GM23338 (cell line): ENCODE measurements around the gene FAM78A. TPM values are rescaled to one million over a fixed set of nuclear protein-coding genes. Genes with fewer than 3 reads are reported as not detected.

Experiments
- ATAC-seq: fragments of 200-7000 bp; cut with Tn5 transposase; 3 replicates; pipeline ENCODE4 v1.9.1; 2020
- DNase-seq: peaks from one replicate; pipeline ENCODE4 v3.0.0-alpha.2; 2015; ENCODE audit warnings: low spot score
- H2AFZ ChIP-seq: fragments of 200-600 bp; sonication (generic); 2 replicates; pipeline ENCODE4 v1.8.0; 2016; ENCODE audit warnings: antibody characterized with exemption, mild to moderate bottlenecking, moderate library complexity
- H3F3A ChIP-seq: fragments of 200-600 bp; sonication (generic); replicated peaks from 2 replicates; pipeline ENCODE4 v1.8.0; 2017; ENCODE audit warnings: antibody characterized with exemption, mixed run types, low read depth
- H3K27ac ChIP-seq: fragments of 200-600 bp; sonication (generic); 2 replicates; pipeline ENCODE4 v1.6.1; 2016; ENCODE audit warnings: low read depth
- H3K27me3 ChIP-seq: fragments of 200-600 bp; sonication (generic); 2 replicates; pipeline ENCODE4 v1.8.0; 2016; ENCODE audit warnings: mild to moderate bottlenecking, mixed run types, moderate library complexity; ENCODE audit not compliant: insufficient read depth
- H3K36me3 ChIP-seq: fragments of 200-600 bp; sonication (generic); 2 replicates; pipeline ENCODE4 v1.8.0; 2016; ENCODE audit warnings: mild to moderate bottlenecking; ENCODE audit not compliant: insufficient read depth
- H3K4me1 ChIP-seq: fragments of 200-600 bp; sonication (generic); 2 replicates; pipeline ENCODE4 v1.8.0; 2016; ENCODE audit warnings: mild to moderate bottlenecking, moderate library complexity; ENCODE audit not compliant: insufficient read depth
- H3K4me2 ChIP-seq: fragments of 200-600 bp; sonication (generic); 2 replicates; pipeline ENCODE4 v1.7.1; 2017; ENCODE audit warnings: mixed run types
- H3K4me3 ChIP-seq: fragments of 200-600 bp; sonication (generic); 2 replicates; pipeline ENCODE4 v1.6.1; 2016; ENCODE audit warnings: mixed run types
- H3K79me2 ChIP-seq: fragments of 200-600 bp; sonication (generic); replicated peaks from 2 replicates; pipeline ENCODE4 v1.8.0; 2017; ENCODE audit warnings: mild to moderate bottlenecking; ENCODE audit not compliant: insufficient read depth
- H3K9me2 ChIP-seq: fragments of 200-600 bp; sonication (generic); 2 replicates; pipeline ENCODE4 v1.8.0; 2017; ENCODE audit not compliant: insufficient read depth
- H4K20me1 ChIP-seq: fragments of 200-600 bp; sonication (generic); replicated peaks from 2 replicates; pipeline ENCODE4 v1.8.0; 2017; ENCODE audit warnings: mild to moderate bottlenecking; ENCODE audit not compliant: insufficient read depth
- H3K27ac Mint-ChIP-seq: 2 replicates; pipeline ENCODE4 v1.8.0; 2020; ENCODE audit warnings: inconsistent platforms, mild to moderate bottlenecking, moderate library complexity, mixed read lengths
- H3K27me3 Mint-ChIP-seq: 3 replicates; pipeline ENCODE4 v1.8.0; 2022; ENCODE audit warnings: low read depth, mild to moderate bottlenecking, moderate library complexity, mixed read lengths, inconsistent platforms; ENCODE audit not compliant: insufficient read depth, poor library complexity
- H3K36me3 Mint-ChIP-seq: 3 replicates; pipeline ENCODE4 v1.8.0; 2021; ENCODE audit warnings: low read depth, mild to moderate bottlenecking, inconsistent platforms, moderate library complexity, mixed read lengths
- H3K4me1 Mint-ChIP-seq: 3 replicates; pipeline ENCODE4 v1.8.0; 2020; ENCODE audit warnings: mild to moderate bottlenecking, inconsistent platforms, mixed read lengths
- H3K4me3 Mint-ChIP-seq: 3 replicates; pipeline ENCODE4 v1.8.0; 2021; ENCODE audit warnings: moderate library complexity, mild to moderate bottlenecking, inconsistent platforms, mixed read lengths
- H3K9me3 Mint-ChIP-seq: 3 replicates; pipeline ENCODE4 v1.8.0; 2020; ENCODE audit warnings: moderate library complexity, mild to moderate bottlenecking, inconsistent platforms, mixed read lengths
- CREB1 ChIP-seq: fragments of 250-450 bp; sonication (Bioruptor Pico); IDR thresholded peaks from 2 replicates; pipeline ENCODE4 v1.5.0; 2020; ENCODE audit warnings: low read depth, mild to moderate bottlenecking, moderate library complexity
- CTCF ChIP-seq, 2 experiments: fragments of 200-600 bp in 1 of 2; sonication (generic) in 1 of 2; conservative IDR thresholded peaks; 2 replicates each; pipeline versions ENCODE4 v1.5.1 to v1.6.1; 2016 to 2017; ENCODE audit warnings: antibody characterized with exemption in 2 of 2, low read depth in 2 of 2, mild to moderate bottlenecking in 2 of 2, moderate library complexity in 1 of 2
- EZH2 ChIP-seq: fragments of 200-600 bp; sonication (generic); IDR thresholded peaks from one replicate; pipeline ENCODE4 v1.8.0; 2017; ENCODE audit warnings: antibody characterized with exemption, mild to moderate bottlenecking, low read depth; ENCODE audit not compliant: unreplicated experiment
- NANOG ChIP-seq: IDR thresholded peaks from 2 replicates; pipeline ENCODE4 v1.6.1; 2016; ENCODE audit warnings: antibody characterized with exemption, borderline replicate concordance
- POLR2AphosphoS5 ChIP-seq: IDR thresholded peaks from 2 replicates; pipeline ENCODE4 v1.6.1; 2016; ENCODE audit warnings: antibody characterized with exemption, low read depth
- STAT1 ChIP-seq: IDR thresholded peaks from one replicate; pipeline ENCODE4 v1.6.1; 2016; ENCODE audit warnings: antibody characterized with exemption; ENCODE audit not compliant: unreplicated experiment
- ZNF114 ChIP-seq: fragments of 250-450 bp; sonication (Bioruptor Pico); IDR thresholded peaks from 2 replicates; pipeline ENCODE4 v1.5.0; 2020; ENCODE audit warnings: mild to moderate bottlenecking, moderate library complexity
- ZNF331 ChIP-seq: fragments of 250-450 bp; sonication (Bioruptor Pico); IDR thresholded peaks from 2 replicates; pipeline ENCODE4 v1.5.0; 2020; ENCODE audit warnings: low read depth, mild to moderate bottlenecking, moderate library complexity
- polyA plus RNA-seq: library from polyadenylated mRNA; unstranded; fragments of >200 nt; fragmentation: Nextera tagmentation; extraction: Ambion mirVana; gene quantifications from 2 replicates; pipeline ENCODE4 v1.2.1, GENCODE V29; 2016
- total RNA-seq: library from RNA; depleted of rRNA; stranded (reverse); fragments of >200 nt; shearing (Covaris generic); gene quantifications from 2 replicates; pipeline ENCODE4 v1.2.3, GENCODE V29; 2014
- TF ChIP-seq, protein P1 (sequence below): IDR thresholded peaks from one replicate; pipeline ENCODE4 v1.6.1; 2018; ENCODE audit warnings: antibody characterized with exemption; ENCODE audit not compliant: unreplicated experiment
- TF ChIP-seq, protein P2 (sequence below): IDR thresholded peaks from 2 replicates; pipeline ENCODE4 v1.6.1; 2016; ENCODE audit warnings: antibody characterized with exemption

FAM78A gene
- total and polyA plus RNA-seq, 2 experiments from 2014 or later: 0.57 to 2.1 TPM

DNA sequence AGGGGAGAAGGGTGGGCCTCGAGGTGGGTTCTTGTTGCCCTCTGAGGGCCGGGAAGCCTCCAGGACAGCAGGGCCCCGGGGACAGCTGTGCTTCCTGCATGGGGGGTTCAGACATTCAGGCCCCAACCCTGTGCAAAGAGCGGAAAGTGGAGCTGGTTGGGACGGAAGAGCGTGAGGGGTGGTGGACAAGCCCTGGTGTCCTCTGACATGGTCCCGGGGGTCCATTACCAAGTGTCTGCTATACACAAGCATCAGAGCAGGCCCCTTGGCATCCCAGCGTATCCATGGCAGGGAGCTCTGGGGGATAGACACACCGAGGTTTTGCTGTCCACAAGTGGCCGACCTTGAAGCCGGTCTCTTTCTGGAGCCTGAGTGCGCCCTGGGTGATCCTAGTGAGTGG is 22.5 kb upstream of the FAM78A start:
- no peaks in the 10 kb centered on the region for H3K9me2 ChIP-seq
- no peak overlapping the region for H3K4me2 ChIP-seq
- no peaks in the 10 kb centered on the region for H3K9me3 Mint-ChIP-seq
- peaks cover 10% of the 10 kb centered on the region for H3K27me3 Mint-ChIP-seq
- H2AFZ ChIP-seq: no peak overlapping the region
- H3K27me3 ChIP-seq: no peaks in the 10 kb centered on the region
- H4K20me1 ChIP-seq: no peaks in the 10 kb centered on the region
- no peak overlapping the region for H3K4me3 ChIP-seq
- H3K27ac ChIP-seq: no peak overlapping the region
- DNase-seq: no peak
- H3K4me1 ChIP-seq: no peaks in the 10 kb centered on the region
- H3K79me2 ChIP-seq: no peaks in the 10 kb centered on the region
- no peaks in the 10 kb centered on the region for H3K4me1 Mint-ChIP-seq
- TF ChIP-seq STAT1: no peak
- no peak for TF ChIP-seq CREB1
- no peak for TF ChIP-seq CTCF (conservative IDR thresholded peaks at IDR 0.05; ENCODE audit: low read depth in 2 of 2)
- no peak for TF ChIP-seq POLR2AphosphoS5
- TF ChIP-seq ZNF331 (CRISPR knock-in tag): no peak
- H3K4me3 Mint-ChIP-seq: no peak overlapping the region
- H3K36me3 Mint-ChIP-seq: no peaks in the 10 kb centered on the region
- H3F3A ChIP-seq: no peaks in the 10 kb centered on the region
- ATAC-seq: no peak
- H3K27ac Mint-ChIP-seq: no peak overlapping the region
- no peaks in the 10 kb centered on the region for H3K36me3 ChIP-seq

GRCh38 chr9:131298341-131298740 is 22.0 kb upstream of the FAM78A start:
- Histone ChIP-seq H3K27me3 (no peaks in the 10 kb centered on the region), H3K79me2 (no peaks in the 10 kb centered on the region), H3K4me1 (no peaks in the 10 kb centered on the region), H4K20me1 (no peaks in the 10 kb centered on the region), H3K36me3 (no peaks in the 10 kb centered on the region), H3K27ac (no peak overlapping the region), H3K4me3 (no peak overlapping the region), H3K4me2 (no peak overlapping the region), H2AFZ (no peak overlapping the region), H3F3A (no peaks in the 10 kb centered on the region), H3K9me2 (no peaks in the 10 kb centered on the region)
- H3K27ac Mint-ChIP-seq: no peak overlapping the region
- DNase-seq (no peak), ATAC-seq (no peak)
- H3K36me3 Mint-ChIP-seq: no peaks in the 10 kb centered on the region
- H3K9me3 Mint-ChIP-seq: no peaks in the 10 kb centered on the region
- H3K4me1 Mint-ChIP-seq: 0 out of 3 replicates have a peak, but pooled peaks cover 2% of the 10 kb centered on the region
- H3K27me3 Mint-ChIP-seq: peaks cover 13% of the 10 kb centered on the region
- no peak overlapping the region for H3K4me3 Mint-ChIP-seq
- no peak for TF ChIP-seq CTCF (conservative IDR thresholded peaks at IDR 0.05; ENCODE audit: low read depth in 2 of 2)
- TF ChIP-seq, protein P1, sequence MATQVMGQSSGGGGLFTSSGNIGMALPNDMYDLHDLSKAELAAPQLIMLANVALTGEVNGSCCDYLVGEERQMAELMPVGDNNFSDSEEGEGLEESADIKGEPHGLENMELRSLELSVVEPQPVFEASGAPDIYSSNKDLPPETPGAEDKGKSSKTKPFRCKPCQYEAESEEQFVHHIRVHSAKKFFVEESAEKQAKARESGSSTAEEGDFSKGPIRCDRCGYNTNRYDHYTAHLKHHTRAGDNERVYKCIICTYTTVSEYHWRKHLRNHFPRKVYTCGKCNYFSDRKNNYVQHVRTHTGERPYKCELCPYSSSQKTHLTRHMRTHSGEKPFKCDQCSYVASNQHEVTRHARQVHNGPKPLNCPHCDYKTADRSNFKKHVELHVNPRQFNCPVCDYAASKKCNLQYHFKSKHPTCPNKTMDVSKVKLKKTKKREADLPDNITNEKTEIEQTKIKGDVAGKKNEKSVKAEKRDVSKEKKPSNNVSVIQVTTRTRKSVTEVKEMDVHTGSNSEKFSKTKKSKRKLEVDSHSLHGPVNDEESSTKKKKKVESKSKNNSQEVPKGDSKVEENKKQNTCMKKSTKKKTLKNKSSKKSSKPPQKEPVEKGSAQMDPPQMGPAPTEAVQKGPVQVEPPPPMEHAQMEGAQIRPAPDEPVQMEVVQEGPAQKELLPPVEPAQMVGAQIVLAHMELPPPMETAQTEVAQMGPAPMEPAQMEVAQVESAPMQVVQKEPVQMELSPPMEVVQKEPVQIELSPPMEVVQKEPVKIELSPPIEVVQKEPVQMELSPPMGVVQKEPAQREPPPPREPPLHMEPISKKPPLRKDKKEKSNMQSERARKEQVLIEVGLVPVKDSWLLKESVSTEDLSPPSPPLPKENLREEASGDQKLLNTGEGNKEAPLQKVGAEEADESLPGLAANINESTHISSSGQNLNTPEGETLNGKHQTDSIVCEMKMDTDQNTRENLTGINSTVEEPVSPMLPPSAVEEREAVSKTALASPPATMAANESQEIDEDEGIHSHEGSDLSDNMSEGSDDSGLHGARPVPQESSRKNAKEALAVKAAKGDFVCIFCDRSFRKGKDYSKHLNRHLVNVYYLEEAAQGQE: no peak
- no peak for TF ChIP-seq ZNF114 (CRISPR knock-in tag)
- no peak for TF ChIP-seq STAT1
- TF ChIP-seq NANOG: no peak
- TF ChIP-seq, protein P2, sequence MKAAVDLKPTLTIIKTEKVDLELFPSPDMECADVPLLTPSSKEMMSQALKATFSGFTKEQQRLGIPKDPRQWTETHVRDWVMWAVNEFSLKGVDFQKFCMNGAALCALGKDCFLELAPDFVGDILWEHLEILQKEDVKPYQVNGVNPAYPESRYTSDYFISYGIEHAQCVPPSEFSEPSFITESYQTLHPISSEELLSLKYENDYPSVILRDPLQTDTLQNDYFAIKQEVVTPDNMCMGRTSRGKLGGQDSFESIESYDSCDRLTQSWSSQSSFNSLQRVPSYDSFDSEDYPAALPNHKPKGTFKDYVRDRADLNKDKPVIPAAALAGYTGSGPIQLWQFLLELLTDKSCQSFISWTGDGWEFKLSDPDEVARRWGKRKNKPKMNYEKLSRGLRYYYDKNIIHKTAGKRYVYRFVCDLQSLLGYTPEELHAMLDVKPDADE: no peak
- no peak for TF ChIP-seq EZH2
- TF ChIP-seq CREB1: no peak
- no peak for TF ChIP-seq ZNF331 (CRISPR knock-in tag)
- TF ChIP-seq POLR2AphosphoS5: no peak
